HepG2 (cell line): ENCODE results near the gene B3GNT2. TPM values are rescaled to one million over a fixed set of nuclear protein-coding genes. Genes with fewer than 3 reads are reported as not detected.

ENCODE experiments used
- DRAP1 ChIP-seq: IDR thresholded peaks from 2 replicates; pipeline ENCODE4 v1.6.1; 2016; ENCODE audit warnings: missing genetic modification reagents, missing compliant biosample characterization
- FOXC1 ChIP-seq: sonication (generic); formaldehyde crosslinking; IDR thresholded peaks from 2 replicates; pipeline ENCODE4 v1.8.0; 2022; ENCODE audit warnings: mild to moderate bottlenecking, missing genetic modification reagents, borderline replicate concordance
- GMEB1 ChIP-seq: sonication (generic); formaldehyde crosslinking; IDR thresholded peaks from 2 replicates; pipeline ENCODE4 v1.5.1; 2020; ENCODE audit warnings: missing genetic modification reagents, mild to moderate bottlenecking, borderline replicate concordance
- IRX3 ChIP-seq: sonication (generic); formaldehyde crosslinking; IDR thresholded peaks from 2 replicates; pipeline ENCODE4 v1.8.1; 2023; ENCODE audit warnings: mild to moderate bottlenecking, low read depth, missing genetic modification reagents, borderline replicate concordance
- MAFG ChIP-seq: sonication (generic); formaldehyde crosslinking; IDR thresholded peaks from 2 replicates; pipeline ENCODE4 v1.5.1; 2020; ENCODE audit warnings: mild to moderate bottlenecking, missing genetic modification reagents
- MAZ ChIP-seq, 2 experiments: sonication (generic) in 1 of 2; formaldehyde crosslinking in 1 of 2; IDR thresholded peaks; 2 replicates each; pipeline versions ENCODE4 v1.5.0 to v1.6.1; 2012 to 2020; ENCODE audit warnings: low read depth in 2 of 2, mild to moderate bottlenecking in 2 of 2, borderline replicate concordance in 1 of 2, improper control_type of control experiment in 1 of 2, low read length in 1 of 2, missing genetic modification reagents in 1 of 2, moderate library complexity in 1 of 2
- MEIS2 ChIP-seq: sonication (generic); formaldehyde crosslinking; IDR thresholded peaks from 2 replicates; pipeline ENCODE4 v1.9.0; 2021; ENCODE audit warnings: mild to moderate bottlenecking, missing genetic modification reagents
- NFRKB ChIP-seq: fragments of 450-650 bp; IDR thresholded peaks from 2 replicates; pipeline ENCODE4 v1.6.1; 2017
- NR1H2 ChIP-seq: sonication (generic); formaldehyde crosslinking; IDR thresholded peaks from 2 replicates; pipeline ENCODE4 v1.8.1; 2022; ENCODE audit warnings: low read depth, missing genetic modification reagents, borderline replicate concordance
- NR3C1 ChIP-seq: sonication (generic); formaldehyde crosslinking; IDR thresholded peaks from 2 replicates; pipeline ENCODE4 v1.4.0; 2020; ENCODE audit warnings: missing genetic modification reagents
- POLR2G ChIP-seq: fragments of 200-400 bp; formaldehyde crosslinking; IDR thresholded peaks from 2 replicates; pipeline ENCODE4 v1.6.1; 2018; ENCODE audit warnings: mild to moderate bottlenecking, low read depth, low read length, moderate library complexity
- SMAD1 ChIP-seq: sonication (generic); formaldehyde crosslinking; IDR thresholded peaks from 2 replicates; pipeline ENCODE4 v1.4.0; 2020; ENCODE audit warnings: missing genetic modification reagents, low read depth, mild to moderate bottlenecking, borderline replicate concordance
- SMAD3 ChIP-seq: sonication (generic); formaldehyde crosslinking; IDR thresholded peaks from 2 replicates; pipeline ENCODE4 v1.4.0; 2020; ENCODE audit warnings: missing genetic modification reagents
- SP2 ChIP-seq: sonication (generic); formaldehyde crosslinking; IDR thresholded peaks from 2 replicates; pipeline ENCODE4 v1.5.1; 2020; ENCODE audit warnings: mild to moderate bottlenecking, missing genetic modification reagents
- TSC22D2 ChIP-seq: sonication (generic); formaldehyde crosslinking; IDR thresholded peaks from 2 replicates; pipeline ENCODE4 v1.5.1; 2020; ENCODE audit warnings: missing genetic modification reagents, mild to moderate bottlenecking, borderline replicate concordance
- U2AF2 ChIP-seq: fragments of 200-400 bp; formaldehyde crosslinking; IDR thresholded peaks from 2 replicates; pipeline ENCODE4 v1.6.1; 2017; ENCODE audit warnings: low read depth, mild to moderate bottlenecking, low read length
- XRCC5 ChIP-seq: fragments of 200-400 bp; formaldehyde crosslinking; optimal IDR thresholded peaks from 2 replicates; pipeline ENCODE3; 2017; ENCODE audit warnings: mild to moderate bottlenecking, low read length
- ZNF17 ChIP-seq: sonication (generic); formaldehyde crosslinking; IDR thresholded peaks from 2 replicates; pipeline ENCODE4 v1.5.0; 2020; ENCODE audit warnings: mild to moderate bottlenecking, missing genetic modification reagents
- ZNF274 ChIP-seq: sonication (generic); formaldehyde crosslinking; IDR thresholded peaks from 2 replicates; pipeline ENCODE4 v1.5.1; 2020; ENCODE audit warnings: mild to moderate bottlenecking, missing genetic modification reagents
- ZNF30 ChIP-seq: sonication (generic); formaldehyde crosslinking; IDR thresholded peaks from 2 replicates; pipeline ENCODE4 v1.5.0; 2020; ENCODE audit warnings: mild to moderate bottlenecking, missing genetic modification reagents
- ZNF367 ChIP-seq: sonication (generic); formaldehyde crosslinking; IDR thresholded peaks from 2 replicates; pipeline ENCODE4 v1.4.0; 2020; ENCODE audit warnings: missing genetic modification reagents, borderline replicate concordance
- ZNF713 ChIP-seq: sonication (generic); formaldehyde crosslinking; IDR thresholded peaks from 2 replicates; pipeline ENCODE4 v1.4.0; 2020; ENCODE audit warnings: mild to moderate bottlenecking, missing genetic modification reagents
- ZNF772 ChIP-seq: sonication (generic); formaldehyde crosslinking; IDR thresholded peaks from 2 replicates; pipeline ENCODE4 v1.5.0; 2020; ENCODE audit warnings: mild to moderate bottlenecking, missing genetic modification reagents
- ZNF782 ChIP-seq: sonication (generic); formaldehyde crosslinking; IDR thresholded peaks from 2 replicates; pipeline ENCODE4 v1.4.0; 2020; ENCODE audit warnings: missing genetic modification reagents, mild to moderate bottlenecking, borderline replicate concordance
- ZSCAN29 ChIP-seq: sonication (generic); formaldehyde crosslinking; conservative IDR thresholded peaks from 2 replicates; pipeline ENCODE4 v1.4.0; 2020; ENCODE audit warnings: mild to moderate bottlenecking, missing genetic modification reagents
- polyA plus RNA-seq, 8 experiments: library from polyadenylated mRNA; depleted of rRNA in 3 of 8; stranded (reverse) in 7 of 8; unstranded in 1 of 8; fragments of >200 nt; fragmentation: Illumina TruSeq in 4 of 8; extraction: Trizol in 4 of 8; gene quantifications; 2 replicates each; pipeline versions ENCODE4 v1.2.1 to v1.2.3, GENCODE V29; 2011 to 2016; ENCODE audit warnings: low read depth in 4 of 8, missing spikeins in 1 of 8, mixed read lengths in 1 of 8; ENCODE audit not compliant: insufficient read depth in 1 of 8
- total RNA-seq, 5 experiments: library from RNA; depleted of rRNA; stranded (reverse); fragments of >200 nt; fragmentation: Illumina TruSeq; extraction: Trizol; gene quantifications; 2 replicates each; pipeline ENCODE4 v1.2.3, GENCODE V29; 2016; ENCODE audit warnings: low read depth in 1 of 5

Gene B3GNT2
- total and polyA plus RNA-seq, 2 of the 13 experiments (the other 11 are each of a cell fraction or from before 2014, with no cell fraction given) = 26.3 to 28.5 TPM

GRCh38 chr2:62194558-62195420 lies 1.1 kb upstream of the B3GNT2 start (continued):
- TF ChIP-seq U2AF2 (no peak), MAZ (IDR thresholded peaks at IDR 0.05; ENCODE audit: borderline replicate concordance, low read depth, low read length) (0 out of 2 replicates have a peak, but pooled peaks have one; percentile 15), MAZ (CRISPR knock-in tag; IDR thresholded peaks at IDR 0.05; ENCODE audit: low read depth) (peak; percentile 55), SP2 (no peak; the same call in 1 of the 2 replicates), SMAD1 (CRISPR knock-in tag) (no peak; the same call in 1 of the 2 replicates), FOXC1 (CRISPR knock-in tag) (no peak; the same call in none of the 2 replicates), ZNF713 (CRISPR knock-in tag) (no peak), ZNF30 (CRISPR knock-in tag) (no peak), GMEB1 (peak; percentile 40; the same call in 1 of the 2 replicates), ZSCAN29 (CRISPR knock-in tag) (peak; percentile 70; the same call in 1 of the 2 replicates), POLR2G (no peak), IRX3 (CRISPR knock-in tag) (no peak), XRCC5 (no peak), ZNF367 (0 out of 2 replicates have a peak, but pooled peaks have one; percentile 47), DRAP1 (CRISPR knock-in tag) (peak; percentile 65), NR3C1 (CRISPR knock-in tag) (no peak), MAFG (CRISPR knock-in tag) (peak; percentile 50; the same call in 1 of the 2 replicates), NFRKB (no peak), TSC22D2 (CRISPR knock-in tag) (0 out of 2 replicates have a peak, but pooled peaks have one; percentile 71), ZNF17 (0 out of 2 replicates have a peak, but pooled peaks have one; percentile 35), NR1H2 (CRISPR knock-in tag) (no peak), MEIS2 (peak; percentile 51; the same call in 1 of the 2 replicates), ZNF772 (peak; percentile 73; the same call in 1 of the 2 replicates), ZNF274 (CRISPR knock-in tag) (peak; percentile 63; the same call in 1 of the 2 replicates), ZNF782 (CRISPR knock-in tag) (peak; percentile 78; the same call in 1 of the 2 replicates), SMAD3 (CRISPR knock-in tag) (peak; percentile 98)
